Left ventricle myocardium inferior (tissue), 1 donor: ENCODE results near the gene PAQR4. TPM values are rescaled to one million over a fixed set of nuclear protein-coding genes. Genes with fewer than 3 reads are reported as not detected.

Source experiments
- DNase-seq: peaks from one replicate; pipeline ENCODE4 v3.0.0-alpha.2; 2020
- H3K27ac ChIP-seq: fragments of 200-600 bp; replicated peaks from 2 replicates; pipeline ENCODE4 v1.8.0; 2021
- H3K27me3 ChIP-seq: fragments of 200-600 bp; 2 replicates; pipeline ENCODE4 v1.8.0; 2021; ENCODE audit warnings: low read depth
- H3K36me3 ChIP-seq: fragments of 200-600 bp; 2 replicates; pipeline ENCODE4 v1.8.0; 2021
- H3K4me1 ChIP-seq: fragments of 200-600 bp; 2 replicates; pipeline ENCODE4 v1.8.0; 2021
- H3K4me3 ChIP-seq: fragments of 200-600 bp; 2 replicates; pipeline ENCODE4 v1.8.0; 2021; ENCODE audit warnings: mild to moderate bottlenecking, moderate library complexity
- H3K9me3 ChIP-seq: fragments of 200-600 bp; replicated peaks from 2 replicates; pipeline ENCODE4 v1.8.0; 2021
- intact Hi-C: fragments of 100-400 bp; cut with micrococcal nuclease; formaldehyde crosslinking; loops from one replicate; pipeline ENCODE4 v1.11.0; 2022
- total RNA-seq: library from RNA; stranded (reverse); fragmentation: NEBNext Ultra II Directional; extraction: Animal tissue kit (Norgen Biotek cat#: 25700); gene quantifications from one replicate; pipeline ENCODE4 v1.2.1, GENCODE V29; 2021
- TF ChIP-seq, protein P1 (sequence below): fragments of 200-600 bp; IDR thresholded peaks from 2 replicates; pipeline ENCODE4 v1.8.0; 2021; ENCODE audit warnings: antibody characterized with exemption, mild to moderate bottlenecking, borderline replicate concordance
- donor health status: DM: no; HTN: yes; CAD: no; lungs with severe emphysema.

Gene PAQR4
- total RNA-seq, 1 donor from 2014 or later, result 9.2 TPM

DNA sequence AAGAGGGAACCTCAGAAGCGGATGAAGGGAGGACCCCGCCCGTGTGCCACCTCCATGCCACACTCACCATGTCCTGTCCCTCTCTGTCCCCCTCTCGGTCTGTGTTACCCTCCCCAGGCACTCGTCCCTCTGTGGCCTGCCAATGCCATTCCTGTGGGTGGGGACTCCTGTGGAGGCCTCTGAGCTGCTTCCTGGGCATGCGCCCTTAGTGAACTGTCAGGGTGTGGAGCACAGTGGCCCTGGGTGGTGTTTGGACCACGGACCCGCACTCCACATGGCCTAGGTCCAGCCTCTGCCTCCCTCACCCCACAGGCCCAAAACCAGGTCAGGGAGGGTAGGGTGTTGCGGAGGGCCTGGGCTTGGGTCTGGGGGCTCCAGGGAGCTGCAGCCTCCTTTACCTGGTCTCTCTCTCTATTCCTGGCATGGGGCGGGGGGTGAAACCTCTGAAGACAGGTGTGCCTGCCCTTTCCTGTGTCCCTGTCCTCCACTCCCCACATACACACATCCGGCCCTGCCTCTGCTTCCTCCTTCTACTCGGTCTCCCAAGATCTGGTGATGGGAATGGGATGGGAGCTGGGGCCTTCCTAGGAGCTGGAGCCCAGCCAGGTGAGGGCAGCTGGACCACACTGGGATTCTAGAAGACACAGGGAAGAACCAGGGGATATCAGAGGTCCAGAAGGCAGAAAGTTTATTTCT is 22.6 kb downstream of the PAQR4 start:
- Histone ChIP-seq H3K27me3 (peaks cover 52% of the 10 kb centered on the region), H3K27ac (no peak overlapping the region), H3K4me3 (no peak overlapping the region), H3K36me3 (no peaks in the 10 kb centered on the region), H3K4me1 (no peaks in the 10 kb centered on the region), H3K9me3 (no peaks in the 10 kb centered on the region)
- intact Hi-C loops, result no loop called here
- TF ChIP-seq, protein P1, sequence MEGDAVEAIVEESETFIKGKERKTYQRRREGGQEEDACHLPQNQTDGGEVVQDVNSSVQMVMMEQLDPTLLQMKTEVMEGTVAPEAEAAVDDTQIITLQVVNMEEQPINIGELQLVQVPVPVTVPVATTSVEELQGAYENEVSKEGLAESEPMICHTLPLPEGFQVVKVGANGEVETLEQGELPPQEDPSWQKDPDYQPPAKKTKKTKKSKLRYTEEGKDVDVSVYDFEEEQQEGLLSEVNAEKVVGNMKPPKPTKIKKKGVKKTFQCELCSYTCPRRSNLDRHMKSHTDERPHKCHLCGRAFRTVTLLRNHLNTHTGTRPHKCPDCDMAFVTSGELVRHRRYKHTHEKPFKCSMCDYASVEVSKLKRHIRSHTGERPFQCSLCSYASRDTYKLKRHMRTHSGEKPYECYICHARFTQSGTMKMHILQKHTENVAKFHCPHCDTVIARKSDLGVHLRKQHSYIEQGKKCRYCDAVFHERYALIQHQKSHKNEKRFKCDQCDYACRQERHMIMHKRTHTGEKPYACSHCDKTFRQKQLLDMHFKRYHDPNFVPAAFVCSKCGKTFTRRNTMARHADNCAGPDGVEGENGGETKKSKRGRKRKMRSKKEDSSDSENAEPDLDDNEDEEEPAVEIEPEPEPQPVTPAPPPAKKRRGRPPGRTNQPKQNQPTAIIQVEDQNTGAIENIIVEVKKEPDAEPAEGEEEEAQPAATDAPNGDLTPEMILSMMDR, result no peak
- DNase-seq, result no peak

DNA sequence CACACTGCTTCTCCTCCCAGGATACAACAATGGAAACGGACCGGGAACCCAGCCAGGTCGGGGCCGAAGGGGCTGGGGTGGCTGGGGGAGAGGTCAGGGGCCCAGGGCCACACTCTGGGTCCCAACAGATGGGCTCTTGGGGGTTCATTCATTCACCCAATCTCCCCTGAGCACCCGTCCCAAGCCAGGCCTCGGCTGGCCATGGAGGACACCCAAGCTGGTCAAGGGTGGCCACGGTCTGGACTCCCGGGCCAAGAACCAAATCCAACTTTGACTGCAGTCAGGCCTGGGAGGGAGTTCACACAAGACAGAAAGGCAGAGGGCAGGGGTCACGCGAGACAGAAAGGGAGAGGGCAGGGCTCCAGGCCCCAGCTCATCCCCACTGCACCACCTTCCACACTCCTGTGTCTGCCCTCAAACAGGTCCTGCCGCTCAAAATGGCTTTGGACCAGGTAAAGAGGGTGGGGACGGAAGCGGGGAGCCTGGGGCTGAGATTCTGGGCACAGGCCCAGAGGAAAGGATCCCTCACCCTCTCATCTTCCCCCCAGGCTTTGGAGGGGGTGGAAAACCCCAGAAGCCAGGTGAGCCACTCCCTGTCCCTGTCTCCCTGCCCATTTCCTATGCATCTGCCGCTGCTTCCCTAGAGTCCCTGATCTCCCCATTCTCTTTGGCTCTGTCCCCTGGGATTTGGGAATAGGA is 23.4 kb downstream of the PAQR4 start:
- DNase-seq, result no peak
- no peaks in the 10 kb centered on the region for H3K4me1 ChIP-seq
- H3K27me3 ChIP-seq, result peaks cover 52% of the 10 kb centered on the region
- intact Hi-C loops, result no loop called here
- no peak overlapping the region for H3K27ac ChIP-seq
- H3K4me3 ChIP-seq, result no peak overlapping the region
- no peaks in the 10 kb centered on the region for H3K36me3 ChIP-seq
- no peaks in the 10 kb centered on the region for H3K9me3 ChIP-seq
- TF ChIP-seq, protein P1, result no peak

DNA sequence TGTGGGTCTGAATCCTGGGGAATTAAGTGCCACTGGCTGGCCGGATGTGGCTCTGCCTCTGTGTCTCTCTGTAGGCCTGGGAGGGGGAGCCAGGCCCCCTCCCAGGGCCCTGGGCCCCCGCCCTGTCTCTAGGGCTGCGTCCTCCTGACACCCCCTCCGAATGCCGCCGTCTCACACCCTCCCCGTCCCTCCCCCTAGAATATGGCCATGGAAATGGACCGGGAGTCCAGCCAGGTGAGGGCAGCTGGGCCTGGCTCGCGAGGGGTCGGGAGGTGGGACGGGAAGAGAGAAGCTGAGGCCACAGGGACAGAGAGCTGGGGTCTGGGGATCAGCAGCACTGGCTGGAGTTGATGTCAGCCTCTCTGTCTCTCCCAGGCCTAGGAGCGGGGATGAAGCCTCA is 27.1 kb downstream of the PAQR4 start:
- intact Hi-C loops, result no loop called here
- H3K4me3 ChIP-seq, result no peak overlapping the region
- no peak for DNase-seq
- TF ChIP-seq, protein P1, result no peak
- H3K27me3 ChIP-seq, result peaks cover 58% of the 10 kb centered on the region
- no peaks in the 10 kb centered on the region for H3K36me3 ChIP-seq
- H3K4me1 ChIP-seq, result no peaks in the 10 kb centered on the region
- H3K9me3 ChIP-seq, result no peaks in the 10 kb centered on the region
- H3K27ac ChIP-seq, result no peak overlapping the region

DNA sequence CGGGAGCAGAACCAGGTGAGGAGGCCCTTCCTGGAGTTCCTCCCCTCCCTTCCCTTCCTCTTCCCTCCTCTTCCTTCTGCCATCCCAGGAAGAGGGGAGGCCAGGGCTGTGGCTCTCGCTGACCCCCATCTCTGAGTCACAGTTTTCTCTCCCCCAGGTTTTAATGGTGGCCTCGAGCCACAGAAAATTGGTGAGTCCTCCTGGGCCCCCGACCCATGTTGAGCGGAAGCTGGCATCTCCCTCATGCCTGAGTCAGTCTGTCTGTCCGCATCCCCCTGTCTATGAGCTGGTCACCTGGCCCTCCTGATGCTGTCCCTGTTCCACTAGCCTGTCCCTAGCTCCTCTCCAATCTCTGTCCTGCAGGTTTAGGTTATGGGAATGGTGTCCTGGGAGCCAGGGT is 30.8 kb downstream of the PAQR4 start:
- peaks cover 76% of the 10 kb centered on the region for H3K27me3 ChIP-seq
- peaks cover 8% of the 10 kb centered on the region for H3K4me1 ChIP-seq
- H3K9me3 ChIP-seq, result no peaks in the 10 kb centered on the region
- no peak overlapping the region for H3K4me3 ChIP-seq
- H3K27ac ChIP-seq, result no peak overlapping the region
- H3K36me3 ChIP-seq, result no peaks in the 10 kb centered on the region
- DNase-seq, result no peak
- intact Hi-C loops, result no loop called here
- TF ChIP-seq, protein P1, result no peak

DNA sequence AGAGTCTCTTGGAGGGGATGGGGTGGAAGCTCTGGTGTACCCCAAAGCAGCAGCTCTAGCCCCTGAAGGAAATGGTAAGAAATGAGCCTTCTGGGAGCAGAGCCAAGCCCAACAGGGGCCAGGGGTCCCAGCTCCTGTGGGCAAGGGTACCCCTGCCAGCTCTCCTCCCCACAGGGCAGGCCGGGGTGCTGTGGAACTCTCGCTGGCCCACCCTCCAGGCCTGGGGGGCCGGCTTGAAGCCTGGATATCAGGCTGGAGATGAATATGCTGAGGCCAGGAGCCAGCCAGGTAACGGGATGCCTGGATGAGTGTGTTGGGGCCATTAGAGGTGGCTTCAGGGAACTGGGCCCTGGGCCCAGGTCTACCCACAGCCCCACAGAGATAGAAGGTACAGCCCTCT is 31.4 kb downstream of the PAQR4 start:
- intact Hi-C loops, result no loop called here
- TF ChIP-seq, protein P1, result no peak
- H3K27me3 ChIP-seq, result peaks cover 76% of the 10 kb centered on the region
- no peak overlapping the region for H3K27ac ChIP-seq
- peaks cover 10% of the 10 kb centered on the region for H3K4me1 ChIP-seq
- no peaks in the 10 kb centered on the region for H3K36me3 ChIP-seq
- H3K4me3 ChIP-seq, result no peak overlapping the region
- no peaks in the 10 kb centered on the region for H3K9me3 ChIP-seq
- no peak for DNase-seq
